Neural progenitor cell (in vitro differentiated cells): ENCODE data around the gene RAPGEF2.

Experiments used
- CTCF ChIP-seq: fragments of 200-600 bp; sonication (generic); IDR thresholded peaks from 2 replicates; pipeline ENCODE4 v1.5.1; 2017; ENCODE audit warnings: antibody characterized with exemption, mild to moderate bottlenecking
- EZH2 ChIP-seq: fragments of 200-600 bp; sonication (generic); IDR thresholded peaks from 2 replicates; pipeline ENCODE4 v1.6.1; 2017; ENCODE audit warnings: antibody characterized with exemption, mild to moderate bottlenecking, moderate library complexity
- EZH2phosphoT487 ChIP-seq: fragments of 200-600 bp; sonication (generic); IDR thresholded peaks from 2 replicates; pipeline ENCODE4 v1.6.1; 2017; ENCODE audit warnings: antibody characterized with exemption

DNA sequence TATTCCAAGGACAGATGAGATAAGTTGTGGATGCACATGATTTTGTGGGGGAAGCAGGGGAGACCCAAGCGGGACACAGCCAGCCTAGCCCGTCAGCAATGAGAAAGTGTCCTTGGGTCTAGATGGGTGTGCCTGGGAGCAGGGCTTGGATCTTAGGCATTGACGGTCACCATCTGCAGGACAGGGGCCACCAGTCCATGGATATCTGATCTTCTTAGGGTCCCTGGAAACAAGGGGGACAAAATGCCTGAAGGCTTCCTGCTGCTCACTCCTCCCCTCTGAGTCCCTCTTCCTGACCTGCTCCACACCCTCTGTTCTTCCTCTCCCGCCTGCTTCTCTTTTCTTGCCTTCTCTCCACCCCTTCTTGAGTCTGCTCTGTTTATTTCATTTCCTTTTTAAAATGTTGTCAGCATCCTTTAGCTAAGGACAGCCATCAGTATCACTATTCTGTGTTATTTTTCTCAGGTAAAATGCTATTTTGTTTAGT, 298.4 kb downstream of the RAPGEF2 start:
- TF ChIP-seq CTCF = no peak
- no peak for TF ChIP-seq EZH2phosphoT487
- no peak for TF ChIP-seq EZH2
